WTC11 (cell line): ENCODE measurements around the gene LRRC75B. TPM values are rescaled to one million over a fixed set of nuclear protein-coding genes. Genes with fewer than 3 reads are reported as not detected.
A peak's percentile ranks its signal among the peaks of the same experiment; 100 is the strongest.

Experiments used
- ATAC-seq: fragments of 200-7000 bp; cut with Tn5 transposase; 2 replicates; pipeline ENCODE4 v1.10.0; 2021; ENCODE audit warnings: mild to moderate bottlenecking, moderate library complexity
- CTCF ChIA-PET: fragments of 300-600 bp; sonication (Branson Sonifier 250); formaldehyde crosslinking; loops from one replicate; lab custom pipeline; 2021; ENCODE audit warnings: antibody characterized with exemption; lab: Charles Lee
- POLR2A ChIA-PET: fragments of 350-600 bp; sonication (Branson Sonifier 250); formaldehyde crosslinking; loops from one replicate; lab custom pipeline; 2021; ENCODE audit warnings: antibody characterized with exemption; lab: Charles Lee
- DNase-seq: peaks from one replicate; pipeline ENCODE4 v3.0.0; 2021; ENCODE audit warnings: low spot score
- H3K27ac Mint-ChIP-seq: 2 replicates; pipeline ENCODE4 v1.8.0; 2021; ENCODE audit warnings: mixed read lengths
- H3K27me3 Mint-ChIP-seq: 2 replicates; pipeline ENCODE4 v1.8.0; 2021; ENCODE audit warnings: low read depth, mild to moderate bottlenecking, moderate library complexity, mixed read lengths
- H3K36me3 Mint-ChIP-seq: 2 replicates; pipeline ENCODE4 v1.8.0; 2021; ENCODE audit warnings: mixed read lengths
- H3K4me1 Mint-ChIP-seq: 2 replicates; pipeline ENCODE4 v1.8.0; 2022; ENCODE audit warnings: mixed read lengths
- H3K4me3 Mint-ChIP-seq: 2 replicates; pipeline ENCODE4 v1.8.0; 2021; ENCODE audit warnings: mild to moderate bottlenecking, moderate library complexity, mixed read lengths
- H3K9me3 Mint-ChIP-seq: 2 replicates; pipeline ENCODE4 v1.8.0; 2021; ENCODE audit warnings: mixed read lengths
- ATF6 ChIP-seq: sonication (generic); formaldehyde crosslinking; IDR thresholded peaks from 2 replicates; pipeline ENCODE4 v1.8.1; 2023; ENCODE audit warnings: mild to moderate bottlenecking, missing genetic modification reagents
- CTCF ChIP-seq: fragments of 200-600 bp; IDR thresholded peaks from 2 replicates; pipeline ENCODE4 v1.8.0; 2022; ENCODE audit warnings: antibody characterized with exemption
- E2F4 ChIP-seq: sonication (generic); formaldehyde crosslinking; IDR thresholded peaks from 2 replicates; pipeline ENCODE4 v1.8.1; 2022; ENCODE audit warnings: low read depth, mild to moderate bottlenecking, moderate library complexity, missing genetic modification reagents, borderline replicate concordance
- ETV6 ChIP-seq: sonication (generic); formaldehyde crosslinking; IDR thresholded peaks from 2 replicates; pipeline ENCODE4 v1.8.1; 2022; ENCODE audit warnings: mild to moderate bottlenecking, missing genetic modification reagents
- FOXJ3 ChIP-seq: sonication (generic); formaldehyde crosslinking; IDR thresholded peaks from 2 replicates; pipeline ENCODE4 v1.9.0; 2021; ENCODE audit warnings: missing genetic modification reagents, mild to moderate bottlenecking, borderline replicate concordance
- FOXP1 ChIP-seq: sonication (generic); formaldehyde crosslinking; IDR thresholded peaks from 2 replicates; pipeline ENCODE4 v1.8.0; 2022; ENCODE audit warnings: missing genetic modification reagents, mild to moderate bottlenecking, moderate library complexity, borderline replicate concordance
- HMGA2 ChIP-seq: fragments of 250-450 bp; sonication (Bioruptor Pico); IDR thresholded peaks from 2 replicates; pipeline ENCODE4 v1.4.0; 2021; ENCODE audit warnings: mild to moderate bottlenecking, moderate library complexity
- KAT7 ChIP-seq: sonication (generic); formaldehyde crosslinking; IDR thresholded peaks from 2 replicates; pipeline ENCODE4 v1.8.1; 2023; ENCODE audit warnings: missing genetic modification reagents, mild to moderate bottlenecking, borderline replicate concordance
- MYBL2 ChIP-seq: sonication (generic); formaldehyde crosslinking; IDR thresholded peaks from 2 replicates; pipeline ENCODE4 v1.8.1; 2023; ENCODE audit warnings: mild to moderate bottlenecking, moderate library complexity, missing genetic modification reagents
- OVOL2 ChIP-seq: fragments of 250-450 bp; sonication (Bioruptor Pico); IDR thresholded peaks from 2 replicates; pipeline ENCODE4 v1.9.0; 2021; ENCODE audit warnings: mild to moderate bottlenecking, borderline replicate concordance
- PRDM15 ChIP-seq: sonication (generic); formaldehyde crosslinking; IDR thresholded peaks from 2 replicates; pipeline ENCODE4 v1.8.0; 2022; ENCODE audit warnings: missing genetic modification reagents
- SMAD3 ChIP-seq: sonication (generic); formaldehyde crosslinking; IDR thresholded peaks from 2 replicates; pipeline ENCODE4 v1.8.0; 2022; ENCODE audit warnings: missing genetic modification reagents, mild to moderate bottlenecking, borderline replicate concordance
- USF2 ChIP-seq: sonication (generic); formaldehyde crosslinking; IDR thresholded peaks from 2 replicates; pipeline ENCODE4 v1.8.1; 2023; ENCODE audit warnings: mild to moderate bottlenecking, missing genetic modification reagents, moderate library complexity
- ZNF263 ChIP-seq: sonication (generic); formaldehyde crosslinking; IDR thresholded peaks from 2 replicates; pipeline ENCODE4 v1.8.1; 2022; ENCODE audit warnings: low read depth, mild to moderate bottlenecking, moderate library complexity, missing genetic modification reagents
- ZNF532 ChIP-seq: fragments of 250-450 bp; sonication (Bioruptor Pico); IDR thresholded peaks from 2 replicates; pipeline ENCODE4 v1.9.0; 2021; ENCODE audit warnings: mild to moderate bottlenecking, borderline replicate concordance
- total RNA-seq: library from RNA; stranded (reverse); gene quantifications from 3 replicates; pipeline ENCODE4 v1.2.3, GENCODE V29; 2021

Gene LRRC75B
- total RNA-seq, 1 experiment from 2014 or later, result 19.2 TPM

GRCh38 chr22:24559471-24559870 lies 33.4 kb downstream of the LRRC75B start:
- no peaks in the 10 kb centered on the region for H3K27me3 Mint-ChIP-seq
- ChIA-PET POLR2A (no interaction called here), CTCF (interaction anchor here (0.9 to 1.5 kb wide), 2 partner anchors 38 to 138 kb away, joined by 3 to 8 read pairs; no protein-coding TSS in a partner anchor)
- no peaks in the 10 kb centered on the region for H3K9me3 Mint-ChIP-seq
- peaks cover 55% of the 10 kb centered on the region for H3K36me3 Mint-ChIP-seq
- DNase-seq (no peak), ATAC-seq (no peak)
- no peak overlapping the region for H3K4me3 Mint-ChIP-seq
- peaks cover 20% of the 10 kb centered on the region for H3K4me1 Mint-ChIP-seq
- no peak overlapping the region for H3K27ac Mint-ChIP-seq
- TF ChIP-seq OVOL2 (CRISPR knock-in tag), result no peak
- no peak for TF ChIP-seq CTCF
- TF ChIP-seq ZNF263, result no peak
- TF ChIP-seq KAT7, result no peak
- TF ChIP-seq PRDM15 (CRISPR knock-in tag), result no peak
- TF ChIP-seq ATF6 (CRISPR knock-in tag), result no peak
- no peak for TF ChIP-seq ZNF532 (CRISPR knock-in tag)
- TF ChIP-seq FOXJ3 (CRISPR knock-in tag), result no peak
- no peak for TF ChIP-seq SMAD3 (CRISPR knock-in tag)
- TF ChIP-seq, all 79 proteins: peak for 0

- Mint-ChIP-seq H3K9me3 (no peaks in the 10 kb centered on the region), H3K4me3 (peak within 1 kb of the TSS; percentile 97), H3K27ac (peak within 1 kb of the TSS; percentile 99), H3K27me3 (no peaks in the 10 kb centered on the region), H3K4me1 (peaks cover 33% of the 10 kb centered on the region), H3K36me3 (peaks cover 33% of the 10 kb centered on the region)
- CTCF ChIA-PET, result interaction anchor here (0.6 to 2.3 kb wide), 10 partner anchors 34 to 661 kb away, joined by 3 to 9 read pairs (median 4); partner anchors contain the start of genes GGT1 and MIF
- peak; percentile 100 for DNase-seq
- POLR2A ChIA-PET, result interaction anchor here (0.5 to 1.8 kb wide), 5 partner anchors 10 to 280 kb away, joined by 3 to 6 read pairs (median 3); partner anchors contain the start of gene LRRC75B
- peak; percentile 91 for ATAC-seq
- TF ChIP-seq MYBL2 (CRISPR knock-in tag) (peak; percentile 88), ETV6 (CRISPR knock-in tag) (peak; percentile 76), E2F4 (no peak), HMGA2 (CRISPR knock-in tag) (peak; percentile 25; the same call in 1 of the 2 replicates), USF2 (CRISPR knock-in tag) (0 out of 2 replicates have a peak, but pooled peaks have one; percentile 29), FOXP1 (CRISPR knock-in tag) (peak; percentile 79)
These were observed 37.5 kb downstream of the LRRC75B start, which contains the start of gene SNRPD3 for GRCh38 chr22:24555165-24556039. SNRPD3 (plus strand) TSS chr22:24555999; CDS start chr22:24557675, 1,676 bp downstream.
